OCI-LY7 (cell line): ENCODE data around the gene COL4A3.

Experiments
- CTCF ChIP-seq: fragments of 200-600 bp; sonication (generic); conservative IDR thresholded peaks from 2 replicates; pipeline ENCODE4 v1.5.1; 2014; ENCODE audit warnings: mild to moderate bottlenecking, antibody characterized with exemption, low read length, moderate library complexity, mixed read lengths
- EZH2phosphoT487 ChIP-seq: fragments of 200-600 bp; sonication (generic); IDR thresholded peaks from 2 replicates; pipeline ENCODE4 v1.6.1; 2018; ENCODE audit warnings: low read depth, borderline replicate concordance, mild to moderate bottlenecking, mixed run types, antibody characterized with exemption, low read length, moderate library complexity, mixed read lengths

- TF ChIP-seq CTCF = no peak
- TF ChIP-seq EZH2phosphoT487 = no peak
Observed at GRCh38 chr2:227248876-227249275, 84.5 kb downstream of the COL4A3 start.
